Germinal center (tissue), 1 donor: Measurements from ENCODE around the gene TXNDC16.

Source experiments
- DNase-seq: peaks from one replicate; pipeline ENCODE4 v3.0.0; 2012; ENCODE audit warnings: mixed read lengths, low spot score

TXNDC16 gene

GRCh38 chr14:52443506-52443905 lies 108.8 kb downstream of the TXNDC16 start:
- DNase-seq, result no peak

GRCh38 chr14:52442602-52443001 lies 109.7 kb downstream of the TXNDC16 start:
- DNase-seq, result no peak

GRCh38 chr14:52442166-52442565 lies 110.1 kb downstream of the TXNDC16 start:
- no peak for DNase-seq

GRCh38 chr14:52439476-52439875 lies 112.8 kb downstream of the TXNDC16 start:
- DNase-seq, result no peak

- DNase-seq, result no peak
Observed at GRCh38 chr14:52434955-52435354, 117.3 kb downstream of the TXNDC16 start.

- no peak for DNase-seq
Observed at GRCh38 chr14:52430474-52430873, 121.8 kb downstream of the TXNDC16 start.

- DNase-seq, result no peak
Observed at GRCh38 chr14:52429451-52429850, 122.9 kb downstream of the TXNDC16 start.

GRCh38 chr14:52427460-52427859 lies 124.8 kb downstream of the TXNDC16 start:
- DNase-seq, result no peak

- DNase-seq, result no peak
Observed at GRCh38 chr14:52422650-52423356, 129.5 kb downstream of the TXNDC16 start.

GRCh38 chr14:52417139-52417538 lies 135.2 kb downstream of the TXNDC16 start:
- no peak for DNase-seq

GRCh38 chr14:52413729-52414408 lies 138.4 kb downstream of the TXNDC16 start:
- DNase-seq, result no peak

GRCh38 chr14:52412426-52412825 lies 139.9 kb downstream of the TXNDC16 start:
- no peak for DNase-seq

- no peak for DNase-seq
Observed at GRCh38 chr14:52405314-52405713, 147.0 kb downstream of the TXNDC16 start.

GRCh38 chr14:52402812-52403526 lies 149.3 kb downstream of the TXNDC16 start:
- DNase-seq, result no peak

- DNase-seq, result no peak
Observed at GRCh38 chr14:52400846-52401245, 151.5 kb downstream of the TXNDC16 start.

GRCh38 chr14:52399921-52400595 lies 152.2 kb downstream of the TXNDC16 start:
- DNase-seq, result no peak

- no peak for DNase-seq
Observed at GRCh38 chr14:52399104-52399503, 153.2 kb downstream of the TXNDC16 start.

- no peak for DNase-seq
Observed at GRCh38 chr14:52397844-52398243, 154.5 kb downstream of the TXNDC16 start.

- no peak for DNase-seq
Observed at GRCh38 chr14:52395728-52396127, 156.6 kb downstream of the TXNDC16 start.

- no peak for DNase-seq
Observed at GRCh38 chr14:52391881-52392615, 160.3 kb downstream of the TXNDC16 start.
